HG02678 (cell line): ENCODE data around the gene C10orf95.

Experiments
- ATAC-seq: cut with Tn5 transposase; IDR thresholded peaks from one replicate; pipeline ENCODE4 v1.9.1; 2021; ENCODE audit warnings: mild to moderate bottlenecking, moderate library complexity; ENCODE audit not compliant: unreplicated experiment

Gene C10orf95

GRCh38 chr10:102418622-102419268 lies 32.6 kb downstream of the C10orf95 start, which contains the start of gene PSD:
Gene PSD (minus strand): TSS chr10:102418785. CDS start chr10:102417038, 1,747 bp downstream.
- no peak for ATAC-seq

GRCh38 chr10:102416695-102417094 lies 34.6 kb downstream of the C10orf95 start:
- no peak for ATAC-seq

GRCh38 chr10:102416283-102416682 lies 35.1 kb downstream of the C10orf95 start:
- ATAC-seq: no peak

- no peak for ATAC-seq
These were observed 36.6 kb downstream of the C10orf95 start for GRCh38 chr10:102414749-102415148.

GRCh38 chr10:102413806-102414561 lies 37.4 kb downstream of the C10orf95 start:
- ATAC-seq: no peak

- no peak for ATAC-seq
These were observed 38.2 kb downstream of the C10orf95 start for GRCh38 chr10:102413053-102413705.

- no peak for ATAC-seq
These were observed 39.0 kb downstream of the C10orf95 start for GRCh38 chr10:102412293-102412692.

GRCh38 chr10:102411341-102412255 lies 39.7 kb downstream of the C10orf95 start:
- ATAC-seq: no peak

GRCh38 chr10:102410429-102411073 lies 40.8 kb downstream of the C10orf95 start:
- ATAC-seq: no peak

GRCh38 chr10:102409604-102410428 lies 41.5 kb downstream of the C10orf95 start:
- ATAC-seq: no peak

GRCh38 chr10:102408728-102409603 lies 42.4 kb downstream of the C10orf95 start:
- ATAC-seq: no peak

- no peak for ATAC-seq
These were observed 43.1 kb downstream of the C10orf95 start for GRCh38 chr10:102408131-102408727.

GRCh38 chr10:102407425-102408130 lies 43.8 kb downstream of the C10orf95 start:
- no peak for ATAC-seq

GRCh38 chr10:102406815-102407214 lies 44.5 kb downstream of the C10orf95 start:
- ATAC-seq: no peak

- no peak for ATAC-seq
These were observed 45.7 kb downstream of the C10orf95 start for GRCh38 chr10:102405632-102406031.

GRCh38 chr10:102405108-102405571 lies 46.2 kb downstream of the C10orf95 start:
- no peak for ATAC-seq

- ATAC-seq: no peak
These were observed 46.8 kb downstream of the C10orf95 start for GRCh38 chr10:102404361-102405107.
